GM19099 (cell line): ENCODE results near the gene NOTUM.

Experiments
- POLR2A ChIP-seq: IDR thresholded peaks from 3 replicates; pipeline ENCODE4 v1.6.1; 2011; ENCODE audit warnings: low read depth; ENCODE audit not compliant: insufficient read length; ENCODE audit errors: extremely low read depth

Gene NOTUM

GRCh38 chr17:81990836-81991683, 30.1 kb upstream of the NOTUM start:
- no peak for TF ChIP-seq POLR2A

DNA sequence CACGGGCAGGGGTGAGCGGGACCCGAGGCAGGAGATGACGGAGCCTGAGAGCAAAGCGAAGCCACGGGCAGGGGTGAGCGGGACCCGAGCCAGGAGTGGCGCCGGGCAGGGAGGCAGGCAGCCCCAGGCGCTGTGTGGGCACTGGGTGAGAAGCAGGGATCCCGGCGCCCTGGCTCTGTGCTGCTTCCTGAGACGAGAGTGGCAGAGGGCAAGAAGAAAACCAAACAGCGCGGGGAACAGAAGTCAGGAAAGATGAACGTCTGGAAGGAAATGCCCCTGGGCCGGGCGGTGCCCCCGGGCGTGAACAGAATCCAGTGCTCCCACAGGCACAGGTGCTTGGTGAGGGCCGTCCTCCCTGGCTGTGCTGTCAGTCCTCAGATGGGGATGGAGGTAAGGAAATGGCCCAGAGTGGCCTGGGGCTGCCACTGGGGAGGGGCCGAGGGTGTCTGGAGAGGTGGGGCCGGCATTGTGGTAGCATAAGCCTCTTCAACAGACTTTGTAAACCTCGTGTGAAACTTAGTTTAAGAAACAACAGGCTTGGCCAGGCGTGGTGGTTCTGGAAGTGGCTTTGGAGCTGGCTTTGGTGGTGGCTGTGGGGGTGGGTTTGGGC, 26.3 kb upstream of the NOTUM start:
- no peak for TF ChIP-seq POLR2A

- no peak for TF ChIP-seq POLR2A
These were observed 25.6 kb upstream of the NOTUM start for GRCh38 chr17:81986606-81987005.

- TF ChIP-seq POLR2A: no peak
These were observed 23.9 kb upstream of the NOTUM start for GRCh38 chr17:81984773-81985410.

GRCh38 chr17:81983639-81984373, 22.8 kb upstream of the NOTUM start:
- TF ChIP-seq POLR2A: no peak

- no peak for TF ChIP-seq POLR2A
These were observed 22.1 kb upstream of the NOTUM start for GRCh38 chr17:81983011-81983638.

- no peak for TF ChIP-seq POLR2A
These were observed 19.8 kb upstream of the NOTUM start for GRCh38 chr17:81980707-81981343.

DNA sequence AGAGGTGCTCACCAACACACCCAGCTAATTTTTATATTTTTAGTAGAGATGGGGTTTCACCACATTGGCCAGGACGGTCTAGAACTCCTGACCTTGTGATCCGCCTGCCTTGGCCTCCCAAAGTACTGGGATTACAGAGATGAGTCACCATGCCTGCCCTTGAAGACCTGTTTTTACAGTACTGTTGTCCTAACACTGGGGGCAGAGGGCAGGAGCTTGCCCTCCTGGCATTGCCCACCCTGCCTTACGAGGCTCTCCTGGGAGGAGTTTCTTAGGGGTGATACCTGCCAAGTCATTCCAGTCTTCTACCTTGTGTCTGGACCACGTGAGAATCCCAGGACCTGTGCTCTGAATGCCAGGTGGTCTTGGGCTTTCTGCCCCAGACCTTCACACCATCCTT, 19.1 kb upstream of the NOTUM start:
- TF ChIP-seq POLR2A: no peak

DNA sequence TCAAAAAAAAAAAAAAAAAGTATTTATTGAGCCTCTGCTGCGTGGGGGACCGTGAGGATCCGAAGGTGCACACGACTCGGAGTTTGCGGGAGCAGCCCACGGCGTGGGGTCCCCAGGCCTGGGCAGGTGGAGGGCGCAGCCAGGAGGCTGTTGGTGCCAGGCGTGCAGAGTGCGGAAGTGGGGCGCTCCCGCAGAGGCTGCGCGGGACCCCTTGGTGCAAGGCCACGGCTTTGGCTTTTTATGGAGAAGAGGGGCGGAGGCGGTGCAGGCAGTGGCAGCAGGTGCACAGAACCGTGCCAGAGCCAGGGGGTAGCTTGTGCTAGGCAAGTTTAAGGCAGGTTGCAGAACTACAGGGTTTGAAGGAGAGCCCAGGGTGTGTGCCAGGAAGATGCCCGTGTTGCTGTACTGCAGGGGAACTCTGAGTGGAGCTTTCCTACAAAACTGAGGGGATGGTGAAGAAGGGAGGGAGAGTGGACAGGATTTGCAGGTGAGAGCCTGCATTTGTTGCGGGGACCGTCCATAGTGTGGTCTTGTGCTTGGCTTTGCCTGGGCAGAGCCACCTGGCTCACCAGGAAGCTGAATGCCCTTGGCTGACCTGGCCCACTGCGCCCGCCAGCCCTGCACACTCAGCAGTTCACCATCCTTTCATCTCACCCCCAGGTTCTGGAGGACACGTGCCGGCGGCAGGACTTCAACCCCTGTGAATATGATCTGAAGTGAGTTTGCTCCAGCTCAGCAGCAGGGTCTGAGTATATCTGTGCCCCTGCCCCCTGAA, 17.7 kb upstream of the NOTUM start:
- no peak for TF ChIP-seq POLR2A

- peak; percentile 96 for TF ChIP-seq POLR2A
These were observed 16.3 kb upstream of the NOTUM start, which contains the start of gene ASPSCR1 for GRCh38 chr17:81977211-81977808. Gene ASPSCR1 (plus strand): TSS chr17:81977629. CDS start chr17:81977647, 18 bp downstream.

DNA sequence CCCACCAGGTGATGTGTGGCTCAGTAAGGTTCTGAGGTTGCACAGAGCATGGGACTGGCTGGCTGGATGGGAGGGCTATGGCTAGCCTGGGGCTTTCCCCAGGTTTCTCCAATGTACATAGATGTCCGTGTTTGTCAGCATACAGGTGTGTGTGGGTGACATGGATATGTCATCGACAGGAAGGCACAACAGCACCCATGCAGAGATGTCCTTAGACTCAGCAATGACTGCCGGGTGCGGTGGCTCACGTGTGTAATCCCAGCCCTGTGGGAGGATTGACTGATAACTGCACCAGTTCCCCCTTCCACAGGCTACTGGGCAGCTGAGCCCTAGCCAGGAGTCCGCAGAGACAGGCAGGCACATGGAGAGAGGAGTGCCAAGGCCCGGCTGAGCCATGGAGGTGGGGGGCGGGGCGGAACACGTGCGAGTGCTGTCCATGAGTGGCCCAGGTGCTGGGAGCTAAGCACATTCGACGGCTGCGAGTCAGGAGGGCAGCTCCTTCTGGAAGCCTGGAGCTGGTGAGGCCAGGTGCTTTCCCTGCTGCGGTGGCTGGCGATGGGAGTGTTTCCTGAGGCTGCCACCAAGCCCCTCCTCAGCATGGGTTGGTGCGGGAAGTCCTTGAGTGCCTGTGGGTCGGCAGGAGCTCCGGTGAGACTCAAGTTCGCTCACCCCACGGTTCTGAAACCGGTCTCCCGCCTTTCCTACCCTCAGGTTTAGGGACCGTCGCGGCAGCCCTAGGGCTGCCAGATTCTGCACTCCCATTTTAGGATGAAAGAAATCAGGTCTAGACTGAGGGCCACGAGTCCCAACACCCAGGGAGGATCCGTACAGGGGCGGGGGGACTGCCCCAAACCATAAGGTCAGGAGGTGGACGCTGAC, 15.6 kb upstream of the NOTUM start:
- TF ChIP-seq POLR2A: no peak

- no peak for TF ChIP-seq POLR2A
These were observed 12.4 kb upstream of the NOTUM start for GRCh38 chr17:81973432-81973831.
